Left ventricle myocardium superior (tissue), 1 donor: ENCODE measurements around the gene PSTPIP2. TPM values are rescaled to one million over a fixed set of nuclear protein-coding genes. Genes with fewer than 3 reads are reported as not detected.

Experiments used
- ATAC-seq: fragments of 200-7000 bp; cut with Tn5 transposase; one replicate; pipeline ENCODE4 v1.9.1; 2020; ENCODE audit warnings: mild to moderate bottlenecking, moderate library complexity
- DNase-seq: peaks from one replicate; pipeline ENCODE4 v3.0.0-alpha.2; 2020
- intact Hi-C: fragments of 100-400 bp; cut with micrococcal nuclease; formaldehyde crosslinking; loops from one replicate; pipeline ENCODE4 v1.11.0; 2022
- total RNA-seq: library from RNA; stranded (reverse); fragmentation: NEBNext Ultra II Directional; extraction: Animal tissue kit (Norgen Biotek cat#: 25700); gene quantifications from one replicate; pipeline ENCODE4 v1.2.1, GENCODE V29; 2021
- donor health status: DM: no; HTN: yes; CAD: no; lungs with severe emphysema.

PSTPIP2 gene
- total RNA-seq, 1 donor from 2014 or later: 2.7 TPM

DNA sequence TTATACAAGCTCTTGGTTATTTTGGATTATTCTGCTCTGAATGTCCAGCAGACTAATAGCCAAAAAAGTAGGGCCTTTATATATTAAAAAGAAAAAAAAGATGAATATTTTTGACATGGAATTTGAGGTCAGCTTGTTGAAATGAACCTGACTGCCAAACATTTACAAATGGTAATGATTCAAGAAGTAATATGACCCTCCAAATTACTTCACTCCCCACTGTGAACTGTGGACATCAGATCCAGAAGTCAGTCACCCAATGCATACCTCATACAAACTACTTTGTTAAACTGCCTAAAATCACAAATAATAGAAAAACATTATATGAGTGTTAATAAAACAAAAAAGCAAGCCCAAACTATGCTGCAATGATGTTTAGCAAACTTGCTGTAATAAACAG lies 115.0 kb downstream of the PSTPIP2 start:
- intact Hi-C loops: no loop called here
- no peak for DNase-seq
- no peak for ATAC-seq

DNA sequence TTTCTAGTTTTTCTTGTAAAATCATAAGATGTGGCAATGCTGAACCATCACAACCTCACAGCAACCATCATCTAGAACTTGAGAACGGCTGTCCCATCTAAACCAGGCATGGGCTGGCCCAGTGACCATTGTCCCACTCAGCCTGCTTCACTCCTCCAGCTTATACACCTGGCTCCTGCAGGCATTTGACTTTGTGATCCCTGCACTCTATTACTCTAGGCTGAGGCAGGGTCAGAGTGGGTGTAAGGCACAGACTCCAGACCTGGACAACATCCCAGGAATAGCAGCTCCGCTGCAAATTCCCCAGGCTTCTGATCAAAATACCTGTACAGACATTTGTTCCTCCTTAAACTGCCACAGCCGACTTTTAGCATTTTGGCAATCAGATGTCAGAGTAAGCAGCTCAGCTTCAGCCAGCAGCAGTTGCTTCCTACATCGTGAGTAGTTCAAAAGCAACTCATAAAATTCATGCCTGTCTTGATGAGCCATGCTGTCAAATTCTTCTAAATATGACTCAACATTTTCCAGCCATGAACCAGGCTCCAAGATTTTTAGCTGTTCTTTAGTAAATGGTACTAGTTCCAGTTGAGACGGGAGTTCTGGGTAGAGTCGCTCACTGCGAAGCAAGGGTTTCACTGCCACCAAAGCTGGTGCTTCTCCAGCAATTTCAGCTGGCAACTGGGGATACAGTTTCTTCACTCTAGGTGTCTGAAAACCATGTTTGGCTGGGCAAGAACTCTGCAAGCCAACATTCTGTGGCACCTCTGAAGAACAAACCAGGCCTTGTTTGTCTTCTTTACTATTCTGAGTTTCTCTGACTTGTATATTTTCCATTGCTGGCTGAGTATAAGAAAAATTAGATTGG lies 117.8 kb downstream of the PSTPIP2 start:
- intact Hi-C loops: no loop called here
- ATAC-seq (no peak), DNase-seq (no peak)

DNA sequence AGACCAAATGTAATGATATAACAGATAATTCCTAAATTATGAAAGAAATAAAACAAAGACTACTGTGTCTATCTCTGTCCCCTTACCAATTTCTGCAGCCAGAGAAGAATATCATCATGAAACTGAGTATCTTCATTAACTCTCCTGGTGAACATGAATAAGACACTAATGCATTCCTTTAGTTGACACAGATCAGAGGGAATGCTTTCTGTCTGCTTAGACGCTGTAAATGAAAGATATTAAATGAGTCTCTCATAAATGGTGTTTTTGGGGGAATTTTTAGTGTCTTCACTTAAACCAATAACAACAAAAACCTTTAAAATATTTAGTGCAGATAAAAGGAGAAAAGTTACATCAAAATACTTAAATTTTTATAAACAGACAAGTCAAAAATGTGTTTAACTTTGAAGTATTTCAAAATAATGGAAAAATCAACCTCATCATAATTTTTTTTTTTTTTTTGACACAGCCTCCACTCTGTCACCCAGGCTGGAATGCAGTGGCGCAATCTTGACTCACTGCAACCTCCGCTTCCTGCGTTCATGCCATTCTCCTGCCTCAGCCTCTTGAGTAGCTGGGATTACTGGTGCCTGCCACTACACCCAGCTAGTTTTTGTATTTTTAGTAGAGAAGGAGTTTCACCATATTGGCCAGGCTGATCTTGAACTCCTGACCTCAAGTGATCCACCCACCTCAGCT lies 120.9 kb downstream of the PSTPIP2 start:
- intact Hi-C loops: no loop called here
- no peak for DNase-seq

DNA sequence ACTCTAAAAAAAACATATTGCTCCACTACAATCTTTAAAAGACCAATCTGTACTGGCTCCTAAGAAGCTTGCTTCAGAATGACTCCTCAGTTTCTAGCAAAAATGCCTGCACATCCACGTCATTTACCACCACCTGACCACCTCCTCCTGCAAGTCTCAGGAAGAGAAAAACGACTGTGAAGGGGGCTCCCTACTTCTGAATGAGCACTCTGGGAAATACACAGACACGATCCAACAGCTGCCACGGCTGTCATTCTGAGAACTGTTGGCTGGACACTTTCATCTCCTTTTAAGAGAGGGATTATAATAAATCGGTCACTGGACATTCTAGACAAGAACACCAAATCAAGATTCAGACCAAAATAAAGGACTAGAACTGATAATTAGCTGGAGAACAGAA lies 126.4 kb downstream of the PSTPIP2 start:
- no peak for ATAC-seq
- DNase-seq: no peak
- intact Hi-C loops: no loop called here

More for the DNA sequence above, 120.9 kb downstream of the PSTPIP2 start:
- ATAC-seq: no peak

DNA sequence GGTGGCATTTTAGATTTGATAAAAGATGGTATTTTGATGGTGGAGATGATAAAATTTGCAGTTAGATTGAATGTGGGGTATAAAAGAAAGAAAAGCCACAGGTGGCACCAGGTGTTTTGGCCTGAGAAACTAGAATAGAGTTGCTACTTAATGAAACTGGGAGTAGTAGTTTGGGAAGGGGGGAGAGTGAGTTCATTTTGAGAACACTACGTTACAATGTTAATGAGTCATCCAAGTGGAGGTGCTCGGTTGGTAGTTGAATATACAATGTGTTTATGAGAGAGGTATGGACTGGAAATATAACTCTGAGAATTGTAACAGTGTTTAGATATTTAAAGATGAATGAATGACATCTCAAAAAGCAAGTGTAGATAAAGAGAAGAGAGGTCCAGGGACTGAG lies 131.3 kb downstream of the PSTPIP2 start:
- ATAC-seq: no peak
- intact Hi-C loops: no loop called here

DNA sequence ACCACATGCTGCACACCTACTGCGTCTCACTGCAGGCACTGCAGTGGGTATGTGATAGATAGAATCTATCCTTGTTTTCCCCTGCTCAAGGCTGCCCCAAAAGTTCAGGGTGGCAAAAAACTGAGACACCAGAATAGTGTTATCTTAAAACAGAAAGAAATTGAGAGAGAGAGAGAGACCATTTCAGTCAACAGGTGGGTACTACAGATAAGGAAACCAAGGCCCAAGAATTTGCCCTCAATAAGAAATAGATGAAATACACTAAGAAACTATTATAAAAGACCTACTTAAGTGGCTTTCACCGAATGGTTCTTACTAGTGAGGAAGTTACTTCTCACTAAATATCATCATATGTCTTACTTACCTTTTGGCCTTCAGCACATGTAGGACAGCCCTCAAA lies 132.8 kb downstream of the PSTPIP2 start:
- DNase-seq (no peak), ATAC-seq (no peak)
- intact Hi-C loops: loop anchor here (10.0 kb wide), 1 partner anchor 136 kb away; the partner anchor contains the start of gene PSTPIP2

More for the DNA sequence above, 131.3 kb downstream of the PSTPIP2 start:
- no peak for DNase-seq

DNA sequence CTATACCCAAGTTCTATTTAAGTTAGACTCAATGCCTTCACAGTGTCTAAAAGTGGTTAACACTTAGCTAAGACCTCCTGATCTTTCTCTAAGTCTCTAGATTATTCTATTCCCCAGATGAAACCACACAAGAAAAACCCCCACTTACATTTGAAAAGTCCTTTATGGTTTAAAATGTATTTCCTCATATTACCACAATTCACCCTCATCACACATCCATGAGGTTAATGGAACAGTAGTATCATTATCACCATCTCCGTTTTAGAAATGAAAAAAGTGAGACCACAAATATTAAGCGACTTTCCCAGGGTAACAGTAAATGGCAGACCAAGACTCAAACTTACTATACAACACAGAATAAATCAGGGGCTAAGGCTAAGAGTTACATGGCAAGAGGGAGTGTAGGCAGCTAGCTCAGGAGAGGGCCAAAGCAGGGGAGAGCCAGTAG lies 133.5 kb downstream of the PSTPIP2 start:
- no peak for DNase-seq
- intact Hi-C loops: loop anchor here (10.0 kb wide), 1 partner anchor 136 kb away; the partner anchor contains the start of gene PSTPIP2
- ATAC-seq: no peak

DNA sequence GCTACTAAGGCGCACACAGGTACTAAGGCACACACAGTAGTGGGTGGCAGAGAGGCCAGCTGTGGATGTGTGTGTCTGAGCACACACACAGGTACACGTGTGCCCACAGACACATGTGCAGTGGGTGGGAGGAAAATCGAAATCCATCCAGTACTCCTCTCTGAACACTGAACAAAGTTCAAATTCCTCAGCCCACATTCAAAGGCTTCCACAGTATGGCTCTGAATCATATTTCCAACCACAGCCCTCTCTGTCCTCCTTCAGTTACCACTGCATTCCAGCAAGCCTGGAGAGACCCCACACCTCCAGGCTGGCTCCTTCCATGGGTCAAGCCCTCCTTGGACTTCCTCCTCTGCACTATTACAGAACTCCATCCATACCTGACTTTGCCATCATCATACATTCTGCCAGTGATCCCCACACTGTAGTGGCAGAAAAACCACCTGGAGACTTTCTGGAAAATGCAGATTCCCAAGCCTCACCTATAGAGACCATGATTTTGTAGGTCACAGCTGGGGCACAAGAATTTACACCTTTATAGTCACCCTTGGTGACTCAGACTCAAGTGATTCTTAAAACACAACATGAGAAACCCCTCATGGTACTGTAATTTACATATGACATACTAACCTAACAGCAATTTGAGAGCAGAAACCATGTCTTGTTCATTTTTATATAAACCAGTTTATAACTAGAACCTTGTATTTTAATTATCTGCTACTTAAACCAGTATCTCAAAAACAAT lies 136.3 kb downstream of the PSTPIP2 start:
- no peak for ATAC-seq
- DNase-seq: no peak
- intact Hi-C loops: loop anchor here (10.0 kb wide), 1 partner anchor 139 kb away; the partner anchor contains the start of gene PSTPIP2

Other genes starting within 250 kb of the PSTPIP2 start
- gene SIGLEC15, start 246.6 kb downstream of the PSTPIP2 start, total RNA-seq: 0.10 TPM
- 18.7 TPM for gene EPG5, start 104.9 kb downstream of the PSTPIP2 start, total RNA-seq
- gene ATP5F1A, start 26.0 kb upstream of the PSTPIP2 start, total RNA-seq: 1,799 TPM
- gene HAUS1, start 32.1 kb upstream of the PSTPIP2 start, total RNA-seq: 7.0 TPM